ENCODE results near the gene SMCHD1. TPM values are rescaled to one million over a fixed set of nuclear protein-coding genes. Genes with fewer than 3 reads are reported as not detected.
A peak's percentile ranks its signal among the peaks of the same experiment; 100 is the strongest.
"Not testable (repeated sequence)": the region's sequence is repeated elsewhere in the genome, so short reads cannot be mapped to it uniquely, and the experiment has no call there.

SMCHD1 gene
- total and polyA plus RNA-seq, 2 donors = 26.6 to 87.8 TPM

GRCh38 chr18:2654169-2654927, 1.2 kb upstream of the SMCHD1 start:
- H3K4me1 ChIP-seq (ENCODE audit: control insufficient read depth in 2 of 2, insufficient read depth in 2 of 2, low read length in 2 of 2) = peaks cover 8 to 15% of the 10 kb centered on the region in 2 donors
- H3K9me3 ChIP-seq (ENCODE audit: control insufficient read depth in 2 of 2, insufficient read depth in 1 of 2, low read length in 1 of 2) = no peaks in the 10 kb centered on the region
- peak in 2 of 9 donors; percentile 18 to 25 for DNase-seq (ENCODE audit: low read depth in 6 of 9, low spot score in 9 of 9)
- peak overlapping the region; percentile 80 to 98 for H3K4me3 ChIP-seq (ENCODE audit: low read length in 2 of 2)
- H3K27me3 ChIP-seq (ENCODE audit: control insufficient read depth in 2 of 2, insufficient read depth in 1 of 2, low read length in 1 of 2) = no peaks in the 10 kb centered on the region
- H3K36me3 ChIP-seq (ENCODE audit: control insufficient read depth in 2 of 2, insufficient read depth in 2 of 2, low read length in 1 of 2) = peaks cover 0 to 2% of the 10 kb centered on the region in 2 donors
- WGBS = 66% methylated on average over 13 of the region's 13 CpGs
- H3K27ac ChIP-seq (ENCODE audit: low read depth in 1 of 2, low read length in 1 of 2) = peak overlapping the region; percentile 95 to 99

- Histone ChIP-seq H3K4me1 (ENCODE audit: control insufficient read depth in 2 of 2, insufficient read depth in 2 of 2, low read length in 2 of 2) (peaks cover 10 to 15% of the 10 kb centered on the region in 2 donors), H3K4me3 (ENCODE audit: low read length in 2 of 2) (peak overlapping the region; percentile 80 to 98), H3K27me3 (ENCODE audit: control insufficient read depth in 2 of 2, insufficient read depth in 1 of 2, low read length in 1 of 2) (no peaks in the 10 kb centered on the region), H3K9me3 (ENCODE audit: control insufficient read depth in 2 of 2, insufficient read depth in 1 of 2, low read length in 1 of 2) (peaks cover 0 to under 1% of the 10 kb centered on the region in 2 donors), H3K27ac (ENCODE audit: low read depth in 1 of 2, low read length in 1 of 2) (peak overlapping the region; percentile 95 to 99), H3K36me3 (ENCODE audit: control insufficient read depth in 2 of 2, insufficient read depth in 2 of 2, low read length in 1 of 2) (peaks cover 0 to 2% of the 10 kb centered on the region in 2 donors)
- DNase-seq (ENCODE audit: low read depth in 6 of 9, low spot score in 9 of 9) = peak in 5 of 9 donors; percentile 39 to 87 (median 75)
- WGBS = under 1% methylated on average over 22 of the region's 22 CpGs
Observed at GRCh38 chr18:2654928-2655177, 673 bp upstream of the SMCHD1 start.

GRCh38 chr18:2655954-2656236, 369 bp downstream of the SMCHD1 start:
- peak overlapping the region; percentile 95 to 97 for H3K27ac ChIP-seq (ENCODE audit: low read depth in 1 of 2, low read length in 1 of 2)
- H3K36me3 ChIP-seq (ENCODE audit: control insufficient read depth in 2 of 2, insufficient read depth in 2 of 2, low read length in 1 of 2) = peaks cover 0 to 2% of the 10 kb centered on the region in 2 donors
- no peaks in the 10 kb centered on the region for H3K27me3 ChIP-seq (ENCODE audit: control insufficient read depth in 2 of 2, insufficient read depth in 1 of 2, low read length in 1 of 2)
- under 1% methylated on average over 37 of the region's 37 CpGs for WGBS
- H3K4me1 ChIP-seq (ENCODE audit: control insufficient read depth in 2 of 2, insufficient read depth in 2 of 2, low read length in 2 of 2) = peaks cover 10 to 15% of the 10 kb centered on the region in 2 donors
- peak in 2 of 9 donors; percentile 41 to 51 for DNase-seq (ENCODE audit: low read depth in 6 of 9, low spot score in 9 of 9)
- peak overlapping the region; percentile 80 for H3K4me3 ChIP-seq (ENCODE audit: low read length in 2 of 2)
- peaks cover 0 to 3% of the 10 kb centered on the region in 2 donors for H3K9me3 ChIP-seq (ENCODE audit: control insufficient read depth in 2 of 2, insufficient read depth in 1 of 2, low read length in 1 of 2)

GRCh38 chr18:2656237-2656980, 883 bp downstream of the SMCHD1 start:
- DNase-seq (ENCODE audit: low read depth in 6 of 9, low spot score in 9 of 9) = peak in 7 of 9 donors; percentile 26 to 72 (median 34)
- Histone ChIP-seq H3K9me3 (ENCODE audit: control insufficient read depth in 2 of 2, insufficient read depth in 1 of 2, low read length in 1 of 2) (peaks cover 0 to 3% of the 10 kb centered on the region in 2 donors), H3K4me1 (ENCODE audit: control insufficient read depth in 2 of 2, insufficient read depth in 2 of 2, low read length in 2 of 2) (peaks cover 10 to 13% of the 10 kb centered on the region in 2 donors), H3K36me3 (ENCODE audit: control insufficient read depth in 2 of 2, insufficient read depth in 2 of 2, low read length in 1 of 2) (peaks cover 0 to 2% of the 10 kb centered on the region in 2 donors), H3K27me3 (ENCODE audit: control insufficient read depth in 2 of 2, insufficient read depth in 1 of 2, low read length in 1 of 2) (no peaks in the 10 kb centered on the region), H3K4me3 (ENCODE audit: low read length in 2 of 2) (peak overlapping the region; percentile 80), H3K27ac (ENCODE audit: low read depth in 1 of 2, low read length in 1 of 2) (peak overlapping the region; percentile 95 to 97)
- WGBS = under 1% methylated on average over 49 of the region's 49 CpGs

DNA sequence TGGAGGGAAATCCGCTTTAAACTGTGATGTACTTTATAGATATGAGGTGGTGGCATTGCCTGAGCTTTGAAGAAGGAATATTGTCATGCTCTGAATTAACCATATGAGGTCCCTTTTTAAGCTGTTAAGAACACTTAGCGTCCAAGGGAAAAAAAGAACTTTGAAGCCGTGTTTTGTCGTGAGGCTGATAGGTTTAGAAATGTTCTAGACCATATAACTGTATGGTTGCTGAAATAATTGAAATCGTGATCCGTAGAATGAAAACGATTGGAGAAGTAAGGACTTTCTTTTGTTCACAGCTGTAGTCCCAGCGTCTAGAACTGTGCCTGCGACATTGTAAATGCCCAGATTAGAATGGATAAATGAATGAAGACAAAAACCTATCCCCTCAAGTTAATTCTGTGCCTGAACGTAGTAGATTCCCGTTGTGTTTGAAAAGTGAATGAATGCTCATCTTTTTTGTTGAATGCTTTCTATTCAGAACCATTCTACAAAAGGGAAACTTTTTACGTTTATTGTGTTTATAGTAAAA, 1.5 kb downstream of the SMCHD1 start:
- peak in 4 of 9 donors; percentile 10 to 39 (median 38) for DNase-seq (ENCODE audit: low read depth in 6 of 9, low spot score in 9 of 9)
- Histone ChIP-seq H3K4me3 (ENCODE audit: low read length in 2 of 2) (peak overlapping the region; percentile 80), H3K9me3 (ENCODE audit: control insufficient read depth in 2 of 2, insufficient read depth in 1 of 2, low read length in 1 of 2) (peaks cover 0 to 3% of the 10 kb centered on the region in 2 donors), H3K36me3 (ENCODE audit: control insufficient read depth in 2 of 2, insufficient read depth in 2 of 2, low read length in 1 of 2) (peaks cover 0 to 2% of the 10 kb centered on the region in 2 donors), H3K4me1 (ENCODE audit: control insufficient read depth in 2 of 2, insufficient read depth in 2 of 2, low read length in 2 of 2) (peaks cover 10 to 13% of the 10 kb centered on the region in 2 donors), H3K27me3 (ENCODE audit: control insufficient read depth in 2 of 2, insufficient read depth in 1 of 2, low read length in 1 of 2) (no peaks in the 10 kb centered on the region), H3K27ac (ENCODE audit: low read depth in 1 of 2, low read length in 1 of 2) (peak overlapping the region; percentile 95 to 97)
- 2% methylated on average over 12 of the region's 12 CpGs for WGBS

DNA sequence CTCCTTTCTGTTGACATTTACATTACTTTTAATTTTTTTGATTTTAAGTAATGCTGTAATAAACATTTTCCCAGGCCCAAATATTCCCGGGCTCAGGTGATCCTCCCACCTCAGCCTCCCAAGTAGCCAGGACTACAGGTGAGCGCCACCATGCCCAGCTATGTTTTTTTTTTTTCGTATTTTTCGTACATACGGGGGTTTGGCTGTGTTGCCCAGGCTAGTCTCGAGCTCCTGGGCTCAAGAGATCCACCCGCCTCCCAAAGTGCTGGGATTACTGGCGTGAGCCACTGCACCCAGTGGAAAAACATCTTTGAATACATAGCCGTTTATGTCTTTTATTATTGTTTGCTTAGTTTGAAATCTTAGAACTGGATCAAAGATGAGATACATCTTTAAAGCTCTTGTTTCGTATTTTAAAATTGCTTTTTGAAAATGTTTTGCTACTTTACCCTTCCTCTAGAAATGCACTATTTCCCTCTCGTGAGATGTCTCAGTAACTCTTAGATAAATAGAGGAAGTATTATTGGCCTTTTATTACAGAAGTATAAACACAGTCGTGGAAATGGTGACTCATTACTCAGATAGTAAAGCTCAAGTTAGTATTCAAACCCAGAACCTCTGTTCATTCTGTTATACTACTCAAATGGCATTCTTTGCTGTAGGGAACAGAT, 2.4 kb downstream of the SMCHD1 start:
- peak overlapping the region; percentile 21 to 52 for H3K27ac ChIP-seq (ENCODE audit: low read depth in 1 of 2, low read length in 1 of 2)
- no peak for DNase-seq (ENCODE audit: low read depth in 6 of 9, low spot score in 9 of 9)
- H3K4me1 ChIP-seq (ENCODE audit: control insufficient read depth in 2 of 2, insufficient read depth in 2 of 2, low read length in 2 of 2) = peaks cover 10 to 13% of the 10 kb centered on the region in 2 donors
- H3K27me3 ChIP-seq (ENCODE audit: control insufficient read depth in 2 of 2, insufficient read depth in 1 of 2, low read length in 1 of 2) = no peaks in the 10 kb centered on the region
- H3K4me3 ChIP-seq (ENCODE audit: low read length in 2 of 2) = peak overlapping the region; percentile 80
- WGBS = 75% methylated on average over 12 of the region's 12 CpGs
- peaks cover 0 to 2% of the 10 kb centered on the region in 2 donors for H3K36me3 ChIP-seq (ENCODE audit: control insufficient read depth in 2 of 2, insufficient read depth in 2 of 2, low read length in 1 of 2)
- H3K9me3 ChIP-seq (ENCODE audit: control insufficient read depth in 2 of 2, insufficient read depth in 1 of 2, low read length in 1 of 2) = peaks cover 0 to 3% of the 10 kb centered on the region in 2 donors

- H3K27me3 ChIP-seq (ENCODE audit: control insufficient read depth in 2 of 2, insufficient read depth in 1 of 2, low read length in 1 of 2); H3K27ac ChIP-seq (ENCODE audit: low read depth in 1 of 2, low read length in 1 of 2); H3K4me1 ChIP-seq (ENCODE audit: control insufficient read depth in 2 of 2, insufficient read depth in 2 of 2, low read length in 2 of 2); H3K36me3 ChIP-seq (ENCODE audit: control insufficient read depth in 2 of 2, insufficient read depth in 2 of 2, low read length in 1 of 2); DNase-seq (ENCODE audit: low read depth in 6 of 9, low spot score in 9 of 9); H3K9me3 ChIP-seq (ENCODE audit: control insufficient read depth in 2 of 2, insufficient read depth in 1 of 2, low read length in 1 of 2); H3K4me3 ChIP-seq (ENCODE audit: low read length in 2 of 2): not testable (repeated sequence)
- WGBS = 98% methylated on average over 3 of the region's 3 CpGs
Observed at GRCh38 chr18:2660849-2661248, 5.3 kb downstream of the SMCHD1 start.

GRCh38 chr18:2662288-2662687, 6.8 kb downstream of the SMCHD1 start:
- H3K4me3 ChIP-seq (ENCODE audit: low read length in 2 of 2); H3K27ac ChIP-seq (ENCODE audit: low read depth in 1 of 2, low read length in 1 of 2); H3K4me1 ChIP-seq (ENCODE audit: control insufficient read depth in 2 of 2, insufficient read depth in 2 of 2, low read length in 2 of 2); DNase-seq (ENCODE audit: low read depth in 6 of 9, low spot score in 9 of 9); H3K9me3 ChIP-seq (ENCODE audit: control insufficient read depth in 2 of 2, insufficient read depth in 1 of 2, low read length in 1 of 2); H3K27me3 ChIP-seq (ENCODE audit: control insufficient read depth in 2 of 2, insufficient read depth in 1 of 2, low read length in 1 of 2): not testable (repeated sequence)
- 95% methylated on average over 7 of the region's 7 CpGs for WGBS
- H3K36me3 ChIP-seq (ENCODE audit: control insufficient read depth in 2 of 2, insufficient read depth in 2 of 2, low read length in 1 of 2) = peaks cover 0 to 13% of the 10 kb centered on the region in 2 donors
